Brain microvascular endothelial cell (primary cell): ENCODE data around the gene ADAM12.

Experiments
- DNase-seq: peaks from one replicate; pipeline ENCODE4 v3.0.0-alpha.2; 2020
- H3K27ac ChIP-seq: fragments of 250-450 bp; sonication (Bioruptor Pico); 2 replicates; pipeline ENCODE4 v1.5.1; 2020; ENCODE audit warnings: mild to moderate bottlenecking, moderate library complexity
- H3K27me3 ChIP-seq: fragments of 250-450 bp; sonication (Bioruptor Pico); replicated peaks from 2 replicates; pipeline ENCODE4 v1.5.1; 2020; ENCODE audit warnings: mild to moderate bottlenecking
- H3K36me3 ChIP-seq: fragments of 250-450 bp; sonication (Bioruptor Pico); replicated peaks from 2 replicates; pipeline ENCODE4 v1.5.1; 2020; ENCODE audit warnings: mild to moderate bottlenecking
- H3K4me3 ChIP-seq: 2 replicates; pipeline ENCODE4 v1.5.1; 2011; ENCODE audit warnings: low read depth, mild to moderate bottlenecking, control low read depth, low read length, moderate library complexity
- CTCF ChIP-seq: IDR thresholded peaks from 2 replicates; pipeline ENCODE4 v1.5.1; 2011; ENCODE audit warnings: low read depth, mild to moderate bottlenecking, moderate library complexity, low read length, control low read depth, inconsistent platforms; ENCODE audit errors: missing control alignments
- in situ Hi-C: cut with HindIII; loops from 2 replicates; pipeline ENCODE4 v1.10.0; 2017; ENCODE audit warnings: low sequenced_read_pairs, low pct_ligation_motif_present

The ADAM12 gene

GRCh38 chr10:126117196-126117595 is 271.1 kb downstream of the ADAM12 start:
- Histone ChIP-seq H3K4me3 (no peak overlapping the region), H3K27me3 (no peaks in the 10 kb centered on the region), H3K27ac (no peak overlapping the region), H3K36me3 (no peaks in the 10 kb centered on the region)
- DNase-seq, result no peak
- in situ Hi-C loops, result no loop called here
- no peak for TF ChIP-seq CTCF

- Histone ChIP-seq H3K36me3 (no peaks in the 10 kb centered on the region), H3K4me3 (no peak overlapping the region), H3K27ac (no peak overlapping the region), H3K27me3 (no peaks in the 10 kb centered on the region)
- TF ChIP-seq CTCF, result no peak
- in situ Hi-C loops, result no loop called here
- no peak for DNase-seq
These were observed 272.4 kb downstream of the ADAM12 start for GRCh38 chr10:126115886-126116285.

GRCh38 chr10:126114884-126115555 is 273.3 kb downstream of the ADAM12 start:
- Histone ChIP-seq H3K4me3 (no peak overlapping the region), H3K27me3 (no peaks in the 10 kb centered on the region), H3K36me3 (no peaks in the 10 kb centered on the region), H3K27ac (no peak overlapping the region)
- DNase-seq, result no peak
- in situ Hi-C loops, result no loop called here
- TF ChIP-seq CTCF, result no peak

GRCh38 chr10:126111516-126111915 is 276.8 kb downstream of the ADAM12 start:
- in situ Hi-C loops, result no loop called here
- no peak for TF ChIP-seq CTCF
- Histone ChIP-seq H3K36me3 (no peaks in the 10 kb centered on the region), H3K27me3 (no peaks in the 10 kb centered on the region), H3K4me3 (no peak overlapping the region), H3K27ac (no peak overlapping the region)
- no peak for DNase-seq

GRCh38 chr10:126110489-126111180 is 277.6 kb downstream of the ADAM12 start:
- Histone ChIP-seq H3K36me3 (no peaks in the 10 kb centered on the region), H3K27me3 (no peaks in the 10 kb centered on the region), H3K4me3 (no peak overlapping the region), H3K27ac (no peak overlapping the region)
- DNase-seq, result no peak
- in situ Hi-C loops, result no loop called here
- no peak for TF ChIP-seq CTCF
